Dermis blood vessel endothelial cell (primary cell): ENCODE data around the gene MRPL4. TPM values are rescaled to one million over a fixed set of nuclear protein-coding genes. Genes with fewer than 3 reads are reported as not detected.

Experiments used
- DNase-seq: peaks from one replicate; pipeline ENCODE4 v3.0.0; 2010
- total RNA-seq: library from RNA; depleted of rRNA; stranded (reverse); fragments of >200 nt; gene quantifications from 2 replicates; pipeline ENCODE4 v1.2.3, GENCODE V29; 2014

The MRPL4 gene
- total RNA-seq, 1 donor from 2014 or later: 19.9 TPM

GRCh38 chr19:10290357-10290875 is 38.4 kb downstream of the MRPL4 start:
- DNase-seq: no peak

- DNase-seq: no peak
These were observed 39.0 kb downstream of the MRPL4 start for GRCh38 chr19:10290876-10291553.

GRCh38 chr19:10291554-10292205 is 39.7 kb downstream of the MRPL4 start:
- DNase-seq: no peak

- DNase-seq: peak; percentile 68
These were observed 40.3 kb downstream of the MRPL4 start for GRCh38 chr19:10292206-10292788.

- no peak for DNase-seq
These were observed 41.0 kb downstream of the MRPL4 start for GRCh38 chr19:10292789-10293636.

- DNase-seq: no peak
These were observed 41.8 kb downstream of the MRPL4 start for GRCh38 chr19:10293637-10294367.

- peak; percentile 41 for DNase-seq
These were observed 42.3 kb downstream of the MRPL4 start for GRCh38 chr19:10294368-10294697.

- peak; percentile 56 for DNase-seq
These were observed 43.4 kb downstream of the MRPL4 start for GRCh38 chr19:10295305-10295846.

- no peak for DNase-seq
These were observed 44.0 kb downstream of the MRPL4 start for GRCh38 chr19:10295847-10296591.

GRCh38 chr19:10299545-10300458 is 47.8 kb downstream of the MRPL4 start:
- no peak for DNase-seq

- DNase-seq: peak; percentile 42
These were observed 53.3 kb downstream of the MRPL4 start for GRCh38 chr19:10305139-10305806.

GRCh38 chr19:10306327-10306726 is 54.3 kb downstream of the MRPL4 start:
- DNase-seq: no peak

GRCh38 chr19:10309423-10309822 is 57.4 kb downstream of the MRPL4 start, which contains the start of gene ZGLP1:
Gene ZGLP1, minus strand, starts transcription at chr19:10309815.
- DNase-seq: no peak

Other genes starting within 250 kb of the MRPL4 start
- 0.23 and 0.68 TPM in 2 replicates for gene COL5A3, start 241.7 kb upstream of the MRPL4 start, total RNA-seq
- gene RDH8, start 238.7 kb upstream of the MRPL4 start, total RNA-seq: not detected in 2 replicates
- gene SHFL, start 165.9 kb upstream of the MRPL4 start, total RNA-seq: 29.4 and 31.6 TPM in 2 replicates
- 0.28 and 0.68 TPM in 2 replicates for gene ANGPTL6, start 149.5 kb upstream of the MRPL4 start, total RNA-seq
- gene PPAN, start 145.9 kb upstream of the MRPL4 start, total RNA-seq: 23.4 and 25.4 TPM in 2 replicates
- gene P2RY11, start 140.5 kb upstream of the MRPL4 start, total RNA-seq: 2.6 and 4.6 TPM in 2 replicates
- 307 and 366 TPM in 2 replicates for gene EIF3G, start 132.3 kb upstream of the MRPL4 start, total RNA-seq
- 37.9 and 67.9 TPM in 2 replicates for gene DNMT1, start 57.3 kb upstream of the MRPL4 start, total RNA-seq
- 0.70 and 0.85 TPM in 2 replicates for gene S1PR2, start 20.9 kb upstream of the MRPL4 start, total RNA-seq
- 21.3 and 59.7 TPM in 2 replicates for gene ICAM1, start 18.9 kb downstream of the MRPL4 start, total RNA-seq
- 0.79 and 0.85 TPM in 2 replicates for gene ICAM4, start 34.7 kb downstream of the MRPL4 start, total RNA-seq
- gene ICAM5, start 37.7 kb downstream of the MRPL4 start, total RNA-seq: 0.09 and 0.17 TPM in 2 replicates
- 0.47 and 1.4 TPM in 2 replicates for gene ZGLP1, start 57.6 kb downstream of the MRPL4 start, total RNA-seq
- 18.7 and 25.4 TPM in 2 replicates for gene FDX2, start 63.8 kb downstream of the MRPL4 start, total RNA-seq
- gene RAVER1, start 81.3 kb downstream of the MRPL4 start, total RNA-seq: 13.3 and 30.9 TPM in 2 replicates
- 7.2 and 9.4 TPM in 2 replicates for gene ICAM3, start 87.4 kb downstream of the MRPL4 start, total RNA-seq
- gene TYK2, start 128.4 kb downstream of the MRPL4 start, total RNA-seq: 95.6 and 110 TPM in 2 replicates
- gene CDC37, start 151.3 kb downstream of the MRPL4 start, total RNA-seq: 367 and 370 TPM in 2 replicates
- 2.2 and 5.3 TPM in 2 replicates for gene PDE4A, start 168.3 kb downstream of the MRPL4 start, total RNA-seq